Upper lobe of right lung (tissue), 1 donor: ENCODE data around the gene MBNL2. TPM values are rescaled to one million over a fixed set of nuclear protein-coding genes. Genes with fewer than 3 reads are reported as not detected.

Source experiments
- ATAC-seq: fragments of 200-7000 bp; cut with Tn5 transposase; one replicate; pipeline ENCODE4 v1.9.1; 2020; ENCODE audit warnings: mild to moderate bottlenecking, moderate library complexity
- DNase-seq: peaks from one replicate; pipeline ENCODE4 v3.0.0-alpha.2; 2020
- H3K27ac ChIP-seq: fragments of 200-600 bp; one replicate; pipeline ENCODE4 v1.8.0; 2022
- H3K27me3 ChIP-seq: fragments of 200-600 bp; one replicate; pipeline ENCODE4 v1.8.0; 2022; ENCODE audit warnings: mild to moderate bottlenecking
- H3K36me3 ChIP-seq: fragments of 200-600 bp; one replicate; pipeline ENCODE4 v1.8.0; 2022
- H3K4me1 ChIP-seq: fragments of 200-600 bp; one replicate; pipeline ENCODE4 v1.8.0; 2022
- H3K4me3 ChIP-seq: fragments of 200-600 bp; one replicate; pipeline ENCODE4 v1.8.0; 2022; ENCODE audit warnings: mild to moderate bottlenecking
- H3K9me3 ChIP-seq: fragments of 200-600 bp; one replicate; pipeline ENCODE4 v1.8.0; 2022
- intact Hi-C: fragments of 100-400 bp; cut with DNase I; formaldehyde crosslinking; loops from one replicate; pipeline ENCODE4 v1.11.0; 2022
- total RNA-seq: library from RNA; stranded (reverse); fragmentation: NEBNext Ultra II Directional; extraction: Animal tissue kit (Norgen Biotek cat#: 25700); gene quantifications from one replicate; pipeline ENCODE4 v1.2.1, GENCODE V29; 2021
- TF ChIP-seq, protein P1 (sequence below): fragments of 200-600 bp; IDR thresholded peaks from one replicate; pipeline ENCODE4 v1.8.0; 2022; ENCODE audit warnings: antibody characterized with exemption
- donor health status: DM: no; HTN: yes; CAD: no; lungs with severe emphysema.

Gene MBNL2
- total RNA-seq, 1 donor from 2014 or later = 60.6 TPM

DNA sequence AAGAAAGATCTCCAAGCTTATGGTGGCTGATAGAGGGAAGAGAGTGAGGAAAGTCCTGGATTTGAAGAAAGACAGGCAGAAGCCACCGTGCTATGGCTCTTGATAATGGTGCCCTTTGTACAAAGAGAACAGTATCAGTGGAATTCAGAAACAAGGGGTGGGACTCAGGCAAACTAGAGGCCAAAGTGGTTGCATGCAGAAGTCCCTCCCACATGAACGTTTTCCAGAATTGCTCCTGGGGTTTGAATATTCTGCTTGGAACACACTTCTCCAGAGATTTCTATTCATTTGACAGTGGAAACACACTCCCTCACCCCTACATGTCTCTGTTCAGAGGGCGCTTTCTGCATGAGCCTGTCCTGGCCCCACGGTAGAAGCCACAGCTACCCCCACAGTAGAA, 10.1 kb upstream of the MBNL2 start:
- H3K27ac ChIP-seq = no peak overlapping the region
- peaks cover 6% of the 10 kb centered on the region for H3K4me1 ChIP-seq
- ATAC-seq (no peak), DNase-seq (no peak)
- H3K36me3 ChIP-seq = no peaks in the 10 kb centered on the region
- TF ChIP-seq, protein P1, sequence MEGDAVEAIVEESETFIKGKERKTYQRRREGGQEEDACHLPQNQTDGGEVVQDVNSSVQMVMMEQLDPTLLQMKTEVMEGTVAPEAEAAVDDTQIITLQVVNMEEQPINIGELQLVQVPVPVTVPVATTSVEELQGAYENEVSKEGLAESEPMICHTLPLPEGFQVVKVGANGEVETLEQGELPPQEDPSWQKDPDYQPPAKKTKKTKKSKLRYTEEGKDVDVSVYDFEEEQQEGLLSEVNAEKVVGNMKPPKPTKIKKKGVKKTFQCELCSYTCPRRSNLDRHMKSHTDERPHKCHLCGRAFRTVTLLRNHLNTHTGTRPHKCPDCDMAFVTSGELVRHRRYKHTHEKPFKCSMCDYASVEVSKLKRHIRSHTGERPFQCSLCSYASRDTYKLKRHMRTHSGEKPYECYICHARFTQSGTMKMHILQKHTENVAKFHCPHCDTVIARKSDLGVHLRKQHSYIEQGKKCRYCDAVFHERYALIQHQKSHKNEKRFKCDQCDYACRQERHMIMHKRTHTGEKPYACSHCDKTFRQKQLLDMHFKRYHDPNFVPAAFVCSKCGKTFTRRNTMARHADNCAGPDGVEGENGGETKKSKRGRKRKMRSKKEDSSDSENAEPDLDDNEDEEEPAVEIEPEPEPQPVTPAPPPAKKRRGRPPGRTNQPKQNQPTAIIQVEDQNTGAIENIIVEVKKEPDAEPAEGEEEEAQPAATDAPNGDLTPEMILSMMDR = no peak
- H3K4me3 ChIP-seq = no peak overlapping the region
- H3K9me3 ChIP-seq = no peaks in the 10 kb centered on the region
- H3K27me3 ChIP-seq = no peaks in the 10 kb centered on the region
- intact Hi-C loops = loop anchor here (10.0 kb wide), 1 partner anchor 107 kb away; no protein-coding TSS in a partner anchor

DNA sequence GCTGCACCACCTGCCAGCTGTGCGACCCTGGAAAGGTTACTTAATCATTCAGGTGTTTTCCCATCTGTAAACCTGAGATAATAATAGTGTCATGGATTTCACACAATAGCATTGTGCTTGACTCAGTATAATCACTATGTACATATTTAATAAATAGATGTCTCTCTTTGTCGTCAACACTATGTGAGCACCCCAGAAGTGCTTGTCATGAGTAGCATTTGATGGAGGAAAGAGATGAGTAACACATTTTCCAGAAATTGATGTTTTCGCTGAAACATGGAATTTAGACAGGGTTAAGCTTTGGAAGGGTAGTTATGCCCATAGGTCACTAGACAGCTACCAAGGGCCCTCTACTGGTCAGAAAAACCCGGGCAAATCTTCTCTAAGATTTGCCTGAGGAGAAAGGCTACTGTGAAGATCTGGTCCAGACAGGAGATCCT, 9.5 kb upstream of the MBNL2 start:
- TF ChIP-seq, protein P1 = peak; percentile 63
- no peaks in the 10 kb centered on the region for H3K9me3 ChIP-seq
- no peaks in the 10 kb centered on the region for H3K36me3 ChIP-seq
- peaks cover 6% of the 10 kb centered on the region for H3K4me1 ChIP-seq
- intact Hi-C loops = loop anchor here (10.0 kb wide), 1 partner anchor 108 kb away; no protein-coding TSS in a partner anchor
- H3K27ac ChIP-seq = no peak overlapping the region
- ATAC-seq = peak; percentile 89
- no peaks in the 10 kb centered on the region for H3K27me3 ChIP-seq
- no peak overlapping the region for H3K4me3 ChIP-seq
- no peak for DNase-seq

DNA sequence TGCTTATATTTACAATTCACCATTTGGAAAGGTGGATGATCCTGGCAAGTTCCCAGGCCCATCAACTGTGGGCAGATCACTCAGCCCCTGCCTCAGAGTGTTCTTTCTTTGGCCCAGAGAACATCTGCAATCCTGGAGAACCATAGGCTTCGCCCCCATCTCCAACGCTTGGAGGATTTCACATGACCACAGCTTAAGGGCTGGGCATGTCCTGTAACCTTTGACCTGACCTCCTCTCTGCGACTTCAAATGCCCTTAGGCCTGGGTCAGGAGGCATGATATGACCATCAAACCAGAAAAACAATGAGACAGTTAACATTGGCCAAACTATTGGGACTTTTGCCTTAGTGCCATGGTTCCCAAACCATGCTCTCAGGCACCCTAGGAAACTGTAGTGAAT, 7.2 kb upstream of the MBNL2 start:
- H3K4me1 ChIP-seq = peaks cover 1% of the 10 kb centered on the region
- intact Hi-C loops = loop anchor here (10.0 kb wide), 1 partner anchor 110 kb away; no protein-coding TSS in a partner anchor
- no peak overlapping the region for H3K27ac ChIP-seq
- H3K36me3 ChIP-seq = no peaks in the 10 kb centered on the region
- peak; percentile 15 for ATAC-seq
- H3K9me3 ChIP-seq = no peaks in the 10 kb centered on the region
- TF ChIP-seq, protein P1 = no peak
- DNase-seq = no peak
- no peak overlapping the region for H3K4me3 ChIP-seq
- no peaks in the 10 kb centered on the region for H3K27me3 ChIP-seq

GRCh38 chr13:97215325-97215724, 6.8 kb upstream of the MBNL2 start:
- no peak for ATAC-seq
- TF ChIP-seq, protein P1 = no peak
- no peaks in the 10 kb centered on the region for H3K4me1 ChIP-seq
- H3K36me3 ChIP-seq = no peaks in the 10 kb centered on the region
- no peaks in the 10 kb centered on the region for H3K27me3 ChIP-seq
- no peak overlapping the region for H3K4me3 ChIP-seq
- H3K27ac ChIP-seq = no peak overlapping the region
- no peaks in the 10 kb centered on the region for H3K9me3 ChIP-seq
- no peak for DNase-seq
- intact Hi-C loops = loop anchor here (10.0 kb wide), 1 partner anchor 111 kb away; no protein-coding TSS in a partner anchor

- no peak for DNase-seq
- peaks cover 8% of the 10 kb centered on the region for H3K4me1 ChIP-seq
- no peaks in the 10 kb centered on the region for H3K36me3 ChIP-seq
- ATAC-seq = no peak
- no peak overlapping the region for H3K4me3 ChIP-seq
- H3K27ac ChIP-seq = no peak overlapping the region
- H3K9me3 ChIP-seq = no peaks in the 10 kb centered on the region
- H3K27me3 ChIP-seq = no peaks in the 10 kb centered on the region
- intact Hi-C loops = loop anchor here (10.0 kb wide), 1 partner anchor 114 kb away; no protein-coding TSS in a partner anchor
- TF ChIP-seq, protein P1 = no peak
These were observed 2.9 kb upstream of the MBNL2 start for GRCh38 chr13:97219226-97219625.
